PC-9 (cell line): Measurements from ENCODE around the gene HAGH. TPM values are rescaled to one million over a fixed set of nuclear protein-coding genes. Genes with fewer than 3 reads are reported as not detected.

ENCODE experiments used
- BruUV-seq: library from RNA; stranded (reverse); fragments of 400-500 nt; replicated peaks from 2 replicates; lab custom pipeline; 2021; lab: Mats Ljungman, UMichigan
- CTCF ChIA-PET: fragments of 300-600 bp; sonication (Branson Sonifier 250); formaldehyde crosslinking; loops from one replicate; lab custom pipeline; 2022; ENCODE audit warnings: antibody characterized with exemption; lab: Charles Lee
- POLR2A ChIA-PET: fragments of 300-600 bp; sonication (Branson Sonifier 250); formaldehyde crosslinking; loops from one replicate; lab custom pipeline; 2022; ENCODE audit warnings: antibody characterized with exemption; ENCODE audit not compliant: unreplicated experiment; lab: Charles Lee
- DNase-seq, 2 experiments: peaks; one replicate each; pipeline versions ENCODE4 v3.0.0 to v3.0.0-alpha.2; 2015 to 2022; ENCODE audit warnings: mixed read lengths in 1 of 2
- H2AFZ ChIP-seq: fragments of 200-600 bp; sonication (generic); 2 replicates; pipeline ENCODE4 v1.8.1; 2017; ENCODE audit warnings: antibody characterized with exemption
- H3F3A ChIP-seq: fragments of 200-600 bp; sonication (generic); 2 replicates; pipeline ENCODE4 v1.8.1; 2017; ENCODE audit warnings: antibody characterized with exemption, mild to moderate bottlenecking, low read depth; ENCODE audit not compliant: insufficient read depth
- H3K27ac ChIP-seq: fragments of 200-600 bp; sonication (generic); 2 replicates; pipeline ENCODE4 v1.6.1; 2016; ENCODE audit warnings: mixed run types
- H3K27me3 ChIP-seq: fragments of 200-600 bp; sonication (generic); 2 replicates; pipeline ENCODE4 v1.6.1; 2016; ENCODE audit warnings: low read depth, mixed run types; ENCODE audit not compliant: insufficient read depth
- H3K36me3 ChIP-seq: fragments of 200-600 bp; sonication (generic); 2 replicates; pipeline ENCODE4 v1.6.1; 2016; ENCODE audit warnings: low read depth, mixed run types
- H3K4me1 ChIP-seq: fragments of 200-600 bp; sonication (generic); replicated peaks from 2 replicates; pipeline ENCODE4 v1.6.1; 2016; ENCODE audit warnings: mixed run types; ENCODE audit not compliant: insufficient read depth
- H3K4me2 ChIP-seq: fragments of 200-600 bp; sonication (generic); 2 replicates; pipeline ENCODE4 v1.6.1; 2017; ENCODE audit warnings: mixed run types
- H3K4me3 ChIP-seq: fragments of 200-600 bp; sonication (generic); 2 replicates; pipeline ENCODE4 v1.6.1; 2016; ENCODE audit warnings: mixed run types
- H3K79me2 ChIP-seq: fragments of 200-600 bp; sonication (generic); 2 replicates; pipeline ENCODE4 v1.6.1; 2017; ENCODE audit warnings: low read depth, mixed run types
- H3K9me2 ChIP-seq: fragments of 200-600 bp; sonication (generic); 2 replicates; pipeline ENCODE4 v1.8.1; 2017; ENCODE audit warnings: mild to moderate bottlenecking; ENCODE audit not compliant: insufficient read depth
- H3K9me3 ChIP-seq: fragments of 200-600 bp; sonication (generic); 2 replicates; pipeline ENCODE4 v1.8.1; 2016; ENCODE audit warnings: low read depth; ENCODE audit not compliant: insufficient read depth
- H4K20me1 ChIP-seq: fragments of 200-600 bp; sonication (generic); 2 replicates; pipeline ENCODE4 v1.8.1; 2017; ENCODE audit not compliant: insufficient read depth
- CTCF ChIP-seq: fragments of 200-600 bp; sonication (generic); conservative IDR thresholded peaks from 2 replicates; pipeline ENCODE4 v1.6.1; 2017; ENCODE audit warnings: mixed run types, antibody characterized with exemption, mild to moderate bottlenecking, moderate library complexity
- EZH2 ChIP-seq: fragments of 200-600 bp; sonication (generic); IDR thresholded peaks from 2 replicates; pipeline ENCODE4 v1.8.0; 2017; ENCODE audit warnings: antibody characterized with exemption, low read depth
- intact Hi-C: fragments of 100-400 bp; cut with micrococcal nuclease; formaldehyde crosslinking; loops from one replicate; pipeline ENCODE4 v1.10.0; 2022; ENCODE audit not compliant: unreplicated experiment
- total RNA-seq: library from RNA; stranded (reverse); gene quantifications from 2 replicates; pipeline ENCODE4 v1.2.3, GENCODE V29; 2021

Gene HAGH
- total RNA-seq, 1 experiment from 2014 or later = 51.8 TPM

- H3K4me3 ChIP-seq = no peak overlapping the region
- CTCF ChIA-PET = no interaction called here
- TF ChIP-seq EZH2 (no peak), CTCF (no peak)
- no peaks in the 10 kb centered on the region for H3K9me2 ChIP-seq
- H3K4me1 ChIP-seq = no peaks in the 10 kb centered on the region
- intact Hi-C loops = no loop called here
- no peaks in the 10 kb centered on the region for H3K9me3 ChIP-seq
- H3K79me2 ChIP-seq = no peaks in the 10 kb centered on the region
- no peaks in the 10 kb centered on the region for H4K20me1 ChIP-seq
- H3K27me3 ChIP-seq = no peaks in the 10 kb centered on the region
- no TSS peak for BruUV-seq
- 0 out of 2 replicates have a peak, but pooled peaks cover 6% of the 10 kb centered on the region for H3K36me3 ChIP-seq
- no peak overlapping the region for H2AFZ ChIP-seq
- DNase-seq = no peak
- POLR2A ChIA-PET = no interaction called here
- no peak overlapping the region for H3K4me2 ChIP-seq
- H3K27ac ChIP-seq = no peak overlapping the region
- H3F3A ChIP-seq = peaks cover 6% of the 10 kb centered on the region; the same call in 1 of the 2 replicates
Measured at GRCh38 chr16:1818873-1819525, 7.6 kb downstream of the HAGH start.

GRCh38 chr16:1818204-1818872, 8.3 kb downstream of the HAGH start:
- H3K27ac ChIP-seq = no peak overlapping the region
- no peaks in the 10 kb centered on the region for H3K9me3 ChIP-seq
- TF ChIP-seq CTCF (no peak), EZH2 (no peak)
- no peak for DNase-seq
- H3K36me3 ChIP-seq = 0 out of 2 replicates have a peak, but pooled peaks cover 6% of the 10 kb centered on the region
- no TSS peak for BruUV-seq
- POLR2A ChIA-PET = no interaction called here
- no peak overlapping the region for H3K4me2 ChIP-seq
- H4K20me1 ChIP-seq = no peaks in the 10 kb centered on the region
- peaks cover 9% of the 10 kb centered on the region; the same call in 1 of the 2 replicates for H3F3A ChIP-seq
- H3K79me2 ChIP-seq = no peaks in the 10 kb centered on the region
- no peaks in the 10 kb centered on the region for H3K9me2 ChIP-seq
- H3K27me3 ChIP-seq = no peaks in the 10 kb centered on the region
- H2AFZ ChIP-seq = no peak overlapping the region
- H3K4me3 ChIP-seq = no peak overlapping the region
- intact Hi-C loops = no loop called here
- CTCF ChIA-PET = no interaction called here
- no peaks in the 10 kb centered on the region for H3K4me1 ChIP-seq

- H3K27ac ChIP-seq = no peak overlapping the region
- H3K79me2 ChIP-seq = no peaks in the 10 kb centered on the region
- H2AFZ ChIP-seq = no peak overlapping the region
- no peaks in the 10 kb centered on the region for H4K20me1 ChIP-seq
- DNase-seq = no peak
- no peaks in the 10 kb centered on the region for H3K27me3 ChIP-seq
- intact Hi-C loops = no loop called here
- TF ChIP-seq EZH2 (no peak), CTCF (no peak)
- no peaks in the 10 kb centered on the region for H3K9me3 ChIP-seq
- H3F3A ChIP-seq = peaks cover 9% of the 10 kb centered on the region; the same call in 1 of the 2 replicates
- CTCF ChIA-PET = no interaction called here
- no peak overlapping the region for H3K4me3 ChIP-seq
- 0 out of 2 replicates have a peak, but pooled peaks cover 6% of the 10 kb centered on the region for H3K36me3 ChIP-seq
- no peaks in the 10 kb centered on the region for H3K4me1 ChIP-seq
- H3K9me2 ChIP-seq = no peaks in the 10 kb centered on the region
- POLR2A ChIA-PET = no interaction called here
- no TSS peak for BruUV-seq
- no peak overlapping the region for H3K4me2 ChIP-seq
Measured at GRCh38 chr16:1817716-1818115, 8.9 kb downstream of the HAGH start.
